ENCODE results near the gene CMSS1.

GRCh38 chr3:99940350-99940749 is 122.7 kb downstream of the CMSS1 start:
- TF ChIP-seq CTCF (IDR thresholded peaks at IDR 0.05; ENCODE audit: low read length) (no peak), EZH2 (IDR thresholded peaks at IDR 0.05; ENCODE audit: borderline replicate concordance, low read length) (no peak)

Measured in OCI-LY1 (cell line).